AG10803 (cell line): Measurements from ENCODE around the gene CAPG.
"Not testable (repeated sequence)": the region's sequence is repeated elsewhere in the genome, so short reads cannot be mapped to it uniquely, and the experiment has no call there.

Experiments
- DNase-seq: peaks from one replicate; pipeline ENCODE4 v3.0.0; 2010; ENCODE audit warnings: low read depth
- H3K4me3 ChIP-seq: 2 replicates; pipeline ENCODE4 v1.5.1; 2011; ENCODE audit warnings: mild to moderate bottlenecking, low read length, control low read depth
- CTCF ChIP-seq: conservative IDR thresholded peaks from 2 replicates; pipeline ENCODE4 v1.5.1; 2011; ENCODE audit warnings: mild to moderate bottlenecking, low read length, control low read depth, inconsistent platforms

CAPG gene

GRCh38 chr2:85367180-85367579, 43.0 kb downstream of the CAPG start:
- no peak for DNase-seq
- H3K4me3 ChIP-seq: no peak overlapping the region
- no peak for TF ChIP-seq CTCF

GRCh38 chr2:85362653-85363387, 47.3 kb downstream of the CAPG start:
- DNase-seq, H3K4me3 ChIP-seq: not testable (repeated sequence)

GRCh38 chr2:85357736-85358135, 52.4 kb downstream of the CAPG start:
- TF ChIP-seq CTCF: no peak
- DNase-seq: no peak
- H3K4me3 ChIP-seq: no peak overlapping the region

GRCh38 chr2:85356186-85356585, 54.0 kb downstream of the CAPG start:
- TF ChIP-seq CTCF: no peak
- no peak overlapping the region for H3K4me3 ChIP-seq
- DNase-seq: no peak

- no peak for TF ChIP-seq CTCF
- H3K4me3 ChIP-seq: peak overlapping the region; percentile 99
- DNase-seq: no peak
Measured at GRCh38 chr2:85355521-85355920, 54.6 kb downstream of the CAPG start.

GRCh38 chr2:85355073-85355410, 55.1 kb downstream of the CAPG start:
- no peak for DNase-seq
- TF ChIP-seq CTCF: no peak
- H3K4me3 ChIP-seq: peak overlapping the region; percentile 99

- DNase-seq: peak; percentile 100
- peak within 1 kb of the TSS; percentile 99 for H3K4me3 ChIP-seq
- TF ChIP-seq CTCF: no peak
Measured at GRCh38 chr2:85354286-85355072, 55.7 kb downstream of the CAPG start, which contains the start of the genes ELMOD3 and RETSAT. ELMOD3 (plus strand) TSS chr2:85354769; CDS start chr2:85357199, 2,430 bp downstream. RETSAT (minus strand) TSS chr2:85354528; CDS start chr2:85354507, 21 bp downstream.
